ENCODE measurements around the gene LSM14B. TPM values are rescaled to one million over a fixed set of nuclear protein-coding genes. Genes with fewer than 3 reads are reported as not detected.
A peak's percentile ranks its signal among the peaks of the same experiment; 100 is the strongest.

Gene LSM14B
- total RNA-seq, 2 donors from 2014 or later = 37.2 to 45.3 TPM

DNA sequence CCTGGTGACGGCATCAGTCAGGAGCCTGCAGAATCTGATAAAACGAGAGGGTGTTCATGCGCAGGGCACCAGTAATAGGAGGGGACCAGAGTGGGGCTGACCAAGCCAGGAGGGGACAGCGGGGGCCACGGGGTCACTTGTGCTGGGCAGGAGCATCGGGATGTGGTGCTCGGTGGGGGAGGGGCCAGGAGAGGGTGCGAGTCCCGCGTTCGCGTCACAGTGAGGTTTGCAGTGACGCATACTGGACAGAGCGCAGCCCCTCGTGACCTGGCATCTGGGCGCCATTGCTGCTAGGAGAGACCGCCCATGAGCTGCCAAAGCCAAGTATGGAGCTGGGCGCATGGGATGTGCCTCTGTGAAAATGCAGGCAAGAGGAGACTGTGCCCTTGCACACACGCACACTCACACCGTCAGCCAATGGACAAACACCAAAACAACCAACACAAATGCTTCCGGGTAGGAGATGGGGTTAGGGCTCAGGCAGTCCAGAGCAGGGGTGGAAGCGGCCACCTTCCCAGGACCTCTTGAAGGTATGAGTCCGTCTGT is 46.7 kb downstream of the LSM14B start:
- Mint-ChIP-seq H3K27me3 (ENCODE audit: low read depth) (no peaks in the 10 kb centered on the region), H3K36me3 (ENCODE audit: insufficient read depth in 2 of 2) (peaks cover 0 to 3% of the 10 kb centered on the region in 2 donors), H3K27ac (no peak overlapping the region), H3K4me1 (ENCODE audit: low read depth) (no peaks in the 10 kb centered on the region), H3K9me3 (no peaks in the 10 kb centered on the region), H3K4me3 (no peak overlapping the region)
- DNase-seq = no peak
- no peak for ATAC-seq (replicated peaks in 1 of 2)

DNA sequence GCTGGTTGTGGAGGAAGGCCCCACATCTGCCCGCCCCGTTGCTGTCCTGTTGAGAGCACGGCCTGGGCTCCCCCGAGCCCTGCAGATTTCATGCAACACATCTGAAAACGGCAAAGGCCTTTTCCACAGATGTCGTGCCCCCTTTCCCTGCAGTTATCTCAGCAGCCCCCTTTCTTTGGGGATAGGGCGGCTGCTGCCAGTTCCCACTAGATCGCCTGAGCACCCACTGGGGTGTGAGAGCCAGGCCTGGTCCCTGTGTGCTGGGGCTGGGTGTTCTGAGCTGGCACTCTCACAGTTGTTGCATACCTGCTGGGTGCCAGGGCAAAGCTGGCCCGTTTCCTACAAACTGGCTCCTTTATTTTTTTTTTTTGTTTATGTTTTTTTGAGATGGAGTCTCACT is 48.3 kb downstream of the LSM14B start:
- DNase-seq (no peak), ATAC-seq (replicated peaks in 1 of 2) (no peak)
- Mint-ChIP-seq H3K4me1 (ENCODE audit: low read depth) (no peaks in the 10 kb centered on the region), H3K9me3 (no peaks in the 10 kb centered on the region), H3K27ac (no peak overlapping the region), H3K36me3 (ENCODE audit: insufficient read depth in 2 of 2) (peaks cover 0 to 3% of the 10 kb centered on the region in 2 donors), H3K4me3 (no peak overlapping the region), H3K27me3 (ENCODE audit: low read depth) (no peaks in the 10 kb centered on the region)

DNA sequence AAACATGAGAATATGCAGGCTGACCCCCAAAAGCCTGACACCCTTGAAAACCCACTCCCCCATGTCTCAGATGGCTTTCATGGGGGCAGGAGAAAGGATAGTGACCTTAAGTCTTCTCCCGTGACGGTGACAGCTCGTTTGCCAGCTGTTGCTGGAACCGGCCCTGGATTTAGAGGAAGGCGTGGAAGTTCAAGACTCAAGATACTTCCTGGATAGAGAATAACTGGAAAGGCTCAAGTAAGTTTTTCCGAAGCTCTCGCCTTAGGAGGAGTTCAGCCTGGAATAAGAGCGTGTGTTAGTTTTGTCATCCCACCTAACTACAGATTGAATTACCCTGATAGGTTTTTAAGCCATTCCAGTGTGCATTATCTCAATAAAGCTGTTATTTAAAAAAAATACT is 49.0 kb downstream of the LSM14B start:
- H3K4me1 Mint-ChIP-seq (ENCODE audit: low read depth) = no peaks in the 10 kb centered on the region

DNA sequence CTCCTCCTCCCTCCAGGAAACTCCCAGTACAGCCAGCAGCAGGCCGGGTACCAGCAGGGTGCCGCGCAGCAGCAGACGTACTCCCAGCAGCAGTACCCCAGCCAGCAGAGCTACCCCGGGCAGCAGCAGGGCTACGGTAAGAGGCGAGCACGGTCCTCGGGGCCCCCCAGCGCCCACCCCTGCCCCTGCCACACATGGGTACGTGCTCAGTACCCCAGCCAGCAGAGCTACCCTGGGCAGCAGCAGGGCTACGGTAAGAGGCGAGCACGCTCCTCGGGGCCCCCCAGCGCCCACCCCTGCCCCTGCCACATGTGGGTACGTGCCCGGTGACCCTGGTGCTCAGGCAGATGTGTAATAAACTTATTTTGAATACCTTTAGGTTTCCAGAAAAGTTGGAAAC is 50.4 kb downstream of the LSM14B start:
- DNase-seq = no peak
- no peak for ATAC-seq (replicated peaks in 1 of 2)
- H3K4me1 Mint-ChIP-seq (ENCODE audit: low read depth) = no peaks in the 10 kb centered on the region
- no peak overlapping the region for H3K27ac Mint-ChIP-seq
- H3K4me3 Mint-ChIP-seq = no peak overlapping the region
- no peaks in the 10 kb centered on the region for H3K9me3 Mint-ChIP-seq
- H3K27me3 Mint-ChIP-seq (ENCODE audit: low read depth) = no peaks in the 10 kb centered on the region
- peaks cover 0 to 3% of the 10 kb centered on the region in 2 donors for H3K36me3 Mint-ChIP-seq (ENCODE audit: insufficient read depth in 2 of 2)

More for the DNA sequence above, 49.0 kb downstream of the LSM14B start:
- H3K4me3 Mint-ChIP-seq = no peak overlapping the region
- DNase-seq (no peak), ATAC-seq (replicated peaks in 1 of 2) (no peak)
- H3K36me3 Mint-ChIP-seq (ENCODE audit: insufficient read depth in 2 of 2) = peaks cover 0 to 3% of the 10 kb centered on the region in 2 donors
- no peak overlapping the region for H3K27ac Mint-ChIP-seq
- H3K27me3 Mint-ChIP-seq (ENCODE audit: low read depth) = no peaks in the 10 kb centered on the region
- no peaks in the 10 kb centered on the region for H3K9me3 Mint-ChIP-seq

DNA sequence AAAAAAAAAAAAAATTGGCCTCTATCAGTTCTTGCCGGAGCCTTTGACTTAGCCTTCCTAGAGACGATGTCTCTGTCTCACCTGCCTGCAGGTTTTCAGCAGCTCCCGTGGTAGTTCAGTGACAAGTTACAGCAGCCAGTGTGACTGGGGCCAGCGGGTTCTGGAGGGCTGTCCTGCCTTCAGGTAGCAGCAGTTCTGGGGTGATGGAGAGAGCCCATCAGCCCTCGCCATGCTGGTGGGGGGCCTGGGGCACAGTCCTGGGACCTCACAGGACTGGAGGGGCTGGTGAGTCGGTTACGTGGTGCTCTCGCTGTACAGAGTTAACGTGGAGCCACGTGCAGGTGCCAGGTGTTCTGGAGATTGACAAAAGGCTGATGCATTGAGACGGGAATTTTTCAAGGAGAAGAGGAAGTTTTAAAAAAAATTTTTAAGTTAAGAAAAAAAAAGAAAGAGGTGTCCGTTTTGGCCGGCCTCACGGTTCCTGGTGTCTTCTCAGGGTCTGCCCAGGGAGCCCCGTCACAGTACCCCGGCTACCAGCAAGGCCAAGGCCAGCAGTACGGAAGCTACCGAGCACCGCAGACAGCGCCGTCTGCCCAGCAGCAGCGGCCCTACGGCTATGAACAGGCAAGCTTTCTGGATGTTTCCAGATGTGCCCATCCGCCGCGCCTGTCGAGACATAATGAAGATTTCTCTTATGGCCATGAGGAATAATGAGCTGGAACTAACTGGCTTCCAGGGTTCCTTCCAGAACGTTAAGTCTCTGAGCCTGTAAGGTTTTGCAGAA is 51.9 kb downstream of the LSM14B start:
- Mint-ChIP-seq H3K27me3 (ENCODE audit: low read depth) (no peaks in the 10 kb centered on the region), H3K27ac (no peak overlapping the region), H3K4me1 (ENCODE audit: low read depth) (no peaks in the 10 kb centered on the region), H3K9me3 (no peaks in the 10 kb centered on the region), H3K36me3 (ENCODE audit: insufficient read depth in 2 of 2) (peaks cover 0 to 3% of the 10 kb centered on the region in 2 donors), H3K4me3 (no peak overlapping the region)
- DNase-seq (no peak), ATAC-seq (replicated peaks in 1 of 2) (no peak)

DNA sequence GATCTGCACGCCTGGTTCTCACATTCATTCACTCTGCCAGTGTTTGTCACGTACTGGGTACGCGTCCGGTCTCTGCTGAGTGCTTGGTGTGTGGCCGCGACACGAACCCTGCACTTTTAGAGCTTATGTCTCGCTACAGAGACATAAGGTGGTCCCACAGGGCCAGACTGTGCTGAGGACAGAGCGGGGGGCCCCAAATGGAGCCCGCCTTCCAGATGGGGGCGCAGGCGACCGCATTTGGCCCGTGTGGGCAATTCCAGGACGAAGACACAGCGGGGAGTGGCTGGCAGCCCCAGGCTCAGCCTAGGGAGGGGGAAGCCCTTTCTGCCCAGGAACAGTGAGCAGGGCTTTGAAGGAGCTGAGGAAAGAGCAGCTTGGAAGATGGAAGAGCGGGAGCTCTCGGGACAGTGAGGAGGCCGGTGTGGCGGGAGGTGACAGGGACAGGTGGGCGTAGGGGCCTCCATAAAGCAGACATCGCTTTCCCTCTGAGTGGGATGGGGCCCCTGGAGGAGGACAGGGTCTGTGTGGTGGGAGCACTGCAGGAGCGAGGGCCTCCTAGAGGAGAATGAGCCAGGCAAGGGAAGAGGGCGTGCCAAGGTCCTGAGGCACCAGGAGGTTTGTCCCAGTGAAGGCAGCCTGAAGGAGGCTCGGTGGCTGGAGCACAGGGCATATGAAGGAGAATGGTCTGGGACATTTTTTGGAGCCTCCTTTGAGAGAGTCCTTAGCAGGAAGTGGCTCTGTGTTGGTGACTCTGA is 52.8 kb downstream of the LSM14B start:
- Mint-ChIP-seq H3K4me3 (no peak overlapping the region), H3K27ac (no peak overlapping the region)

DNA sequence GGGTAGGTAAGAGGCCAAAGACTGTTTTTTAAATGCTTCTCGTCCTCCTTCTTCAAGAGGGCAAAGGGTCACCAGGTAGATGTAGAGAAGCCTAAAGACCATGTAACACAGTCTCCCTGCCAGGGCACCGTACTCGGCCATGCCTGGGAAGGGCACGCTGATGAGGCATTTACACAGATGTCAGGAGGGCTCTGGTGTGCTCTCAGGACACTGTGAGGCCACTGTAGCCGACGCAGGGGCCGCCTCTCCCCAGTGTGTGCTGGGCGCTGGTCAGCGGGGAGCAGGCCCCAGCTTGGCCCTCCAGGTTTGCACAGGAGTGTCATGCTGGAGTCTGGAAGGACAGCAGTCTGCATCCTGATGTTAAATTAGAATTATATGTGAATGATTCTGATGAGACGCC is 53.4 kb downstream of the LSM14B start:
- no peak for DNase-seq
- Mint-ChIP-seq H3K27ac (no peak overlapping the region), H3K27me3 (ENCODE audit: low read depth) (no peaks in the 10 kb centered on the region), H3K36me3 (ENCODE audit: insufficient read depth in 2 of 2) (peaks cover 0 to 3% of the 10 kb centered on the region in 2 donors), H3K4me3 (no peak overlapping the region), H3K4me1 (ENCODE audit: low read depth) (no peaks in the 10 kb centered on the region), H3K9me3 (no peaks in the 10 kb centered on the region)
- no peak for ATAC-seq (replicated peaks in 1 of 2)

More for the DNA sequence above, 52.8 kb downstream of the LSM14B start:
- no peaks in the 10 kb centered on the region for H3K4me1 Mint-ChIP-seq (ENCODE audit: low read depth)
- no peaks in the 10 kb centered on the region for H3K9me3 Mint-ChIP-seq
- H3K27me3 Mint-ChIP-seq (ENCODE audit: low read depth) = no peaks in the 10 kb centered on the region
- DNase-seq (no peak), ATAC-seq (replicated peaks in 1 of 2) (no peak)
- peaks cover 0 to 3% of the 10 kb centered on the region in 2 donors for H3K36me3 Mint-ChIP-seq (ENCODE audit: insufficient read depth in 2 of 2)

DNA sequence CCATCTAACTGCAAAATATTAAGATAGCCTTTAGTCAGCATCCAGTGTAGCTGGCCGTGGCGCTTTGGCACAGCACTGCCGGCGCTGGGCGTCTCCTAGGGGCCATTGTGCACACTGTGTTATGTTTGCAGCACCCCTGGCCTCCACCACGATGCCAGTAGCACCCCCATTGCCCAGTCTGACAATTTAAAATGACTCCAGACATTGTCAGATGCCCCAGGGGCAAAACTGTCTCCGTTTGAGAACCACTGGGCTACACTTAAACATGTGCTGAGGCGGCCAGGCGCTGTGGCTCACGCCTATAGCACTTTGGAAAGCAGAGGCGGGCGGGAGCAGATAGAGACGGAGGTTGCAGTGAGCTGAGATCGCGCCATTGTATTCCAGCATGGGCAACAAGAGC is 54.6 kb downstream of the LSM14B start:
- ATAC-seq (replicated peaks in 1 of 2) (no peak), DNase-seq (no peak)
- no peak overlapping the region for H3K27ac Mint-ChIP-seq
- no peaks in the 10 kb centered on the region for H3K9me3 Mint-ChIP-seq
- peaks cover 0 to 3% of the 10 kb centered on the region in 2 donors for H3K36me3 Mint-ChIP-seq (ENCODE audit: insufficient read depth in 2 of 2)
- H3K27me3 Mint-ChIP-seq (ENCODE audit: low read depth) = no peaks in the 10 kb centered on the region
- peaks cover 6% of the 10 kb centered on the region for H3K4me1 Mint-ChIP-seq (ENCODE audit: low read depth)
- H3K4me3 Mint-ChIP-seq = no peak overlapping the region

DNA sequence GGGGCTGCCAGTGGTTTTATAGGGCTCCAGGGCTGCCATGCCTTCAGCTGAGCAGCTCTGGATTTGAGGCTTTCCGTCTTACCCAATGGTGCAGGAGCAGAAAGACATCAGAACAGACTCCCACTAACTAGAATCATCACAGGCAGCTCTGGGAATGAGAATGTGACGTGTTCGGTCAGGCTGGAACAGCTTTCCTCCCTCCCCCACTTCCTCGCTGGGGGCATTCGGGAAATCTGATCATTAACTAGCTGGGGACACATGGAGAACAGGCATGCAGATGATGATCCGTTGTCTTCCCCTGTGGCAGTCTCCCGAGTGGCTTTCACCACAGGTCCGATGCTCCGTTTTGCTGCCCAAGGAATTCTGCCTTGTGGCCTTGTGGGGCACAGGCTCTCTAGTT is 55.0 kb downstream of the LSM14B start:
- Mint-ChIP-seq H3K27ac (no peak overlapping the region), H3K9me3 (no peaks in the 10 kb centered on the region), H3K4me1 (ENCODE audit: low read depth) (peaks cover 10% of the 10 kb centered on the region), H3K4me3 (no peak overlapping the region), H3K27me3 (ENCODE audit: low read depth) (no peaks in the 10 kb centered on the region), H3K36me3 (ENCODE audit: insufficient read depth in 2 of 2) (peaks cover 0 to 3% of the 10 kb centered on the region in 2 donors)
- no peak for ATAC-seq (replicated peaks in 1 of 2)
- DNase-seq = no peak

DNA sequence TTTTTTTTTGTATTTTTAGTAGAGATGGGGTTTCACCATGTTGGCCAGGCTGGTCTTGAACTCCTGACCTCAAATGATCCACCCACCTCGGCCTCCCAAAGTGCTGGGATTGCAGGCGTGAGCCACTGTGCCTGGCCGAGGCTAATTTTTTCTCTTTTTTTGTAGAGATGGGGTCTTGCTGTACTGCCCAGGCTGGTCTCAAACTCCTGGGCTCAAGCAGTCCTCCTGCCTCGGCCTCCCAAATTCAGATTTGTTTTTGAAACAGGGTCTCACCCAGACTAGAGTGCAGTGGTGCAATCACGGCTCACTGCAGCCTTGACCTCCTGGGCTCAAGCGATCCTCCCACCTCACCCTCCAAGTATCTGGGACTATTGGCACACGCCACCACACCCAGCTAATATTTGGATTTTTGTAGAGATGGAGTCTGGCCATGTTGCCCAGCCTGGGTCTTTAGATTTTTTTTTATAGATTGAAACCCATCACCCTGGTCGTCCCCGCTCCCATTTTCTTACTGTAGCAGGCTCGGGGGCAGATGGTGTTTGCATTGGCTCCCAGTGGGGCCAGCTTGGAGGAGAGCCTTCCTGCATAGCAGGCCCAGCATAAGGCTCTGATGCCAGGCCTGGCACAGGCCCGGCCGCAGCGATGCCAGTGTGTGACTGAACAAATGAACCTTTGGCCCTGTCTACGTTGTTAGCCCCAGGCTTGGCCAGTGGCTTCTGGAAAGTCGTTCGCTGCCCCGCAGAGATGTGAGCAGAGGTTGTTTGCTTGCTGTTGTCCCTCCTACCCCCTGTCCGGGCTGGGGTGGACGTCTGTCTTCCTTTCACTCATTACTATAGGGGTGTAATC is 56.3 kb downstream of the LSM14B start:
- ATAC-seq (replicated peaks in 1 of 2) = no peak
- H3K27me3 Mint-ChIP-seq (ENCODE audit: low read depth) = no peaks in the 10 kb centered on the region
- no peak overlapping the region for H3K4me3 Mint-ChIP-seq
- no peaks in the 10 kb centered on the region for H3K9me3 Mint-ChIP-seq
- H3K27ac Mint-ChIP-seq = no peak overlapping the region
- H3K4me1 Mint-ChIP-seq (ENCODE audit: low read depth) = peaks cover 13% of the 10 kb centered on the region
- no peak for DNase-seq
- H3K36me3 Mint-ChIP-seq (ENCODE audit: insufficient read depth in 2 of 2) = peaks cover 0 to 3% of the 10 kb centered on the region in 2 donors

DNA sequence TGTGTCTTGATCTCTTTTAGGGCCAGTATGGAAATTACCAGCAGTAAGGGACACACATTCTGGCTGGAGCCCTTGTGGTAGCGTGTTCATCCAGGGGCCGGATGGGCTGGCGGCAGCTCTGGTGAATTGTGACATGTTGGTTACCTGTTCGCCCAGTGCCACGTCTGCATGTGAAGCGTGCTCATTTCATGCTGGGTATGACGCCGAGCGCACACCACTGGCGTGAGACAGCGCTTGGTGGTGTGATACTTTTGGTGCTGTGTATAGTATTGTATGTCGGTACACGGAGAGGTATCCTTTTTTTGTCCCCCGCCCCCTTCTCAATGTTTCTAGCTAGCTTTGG is 56.9 kb downstream of the LSM14B start:
- H3K36me3 Mint-ChIP-seq (ENCODE audit: insufficient read depth in 2 of 2) = peaks cover 0 to under 1% of the 10 kb centered on the region in 2 donors
- H3K4me1 Mint-ChIP-seq (ENCODE audit: low read depth) = peaks cover 19% of the 10 kb centered on the region
- no peak for DNase-seq
- ATAC-seq (replicated peaks in 1 of 2) = no peak
- H3K27me3 Mint-ChIP-seq (ENCODE audit: low read depth) = no peaks in the 10 kb centered on the region
- no peaks in the 10 kb centered on the region for H3K9me3 Mint-ChIP-seq
- H3K4me3 Mint-ChIP-seq = no peak overlapping the region
- H3K27ac Mint-ChIP-seq = no peak overlapping the region

DNA sequence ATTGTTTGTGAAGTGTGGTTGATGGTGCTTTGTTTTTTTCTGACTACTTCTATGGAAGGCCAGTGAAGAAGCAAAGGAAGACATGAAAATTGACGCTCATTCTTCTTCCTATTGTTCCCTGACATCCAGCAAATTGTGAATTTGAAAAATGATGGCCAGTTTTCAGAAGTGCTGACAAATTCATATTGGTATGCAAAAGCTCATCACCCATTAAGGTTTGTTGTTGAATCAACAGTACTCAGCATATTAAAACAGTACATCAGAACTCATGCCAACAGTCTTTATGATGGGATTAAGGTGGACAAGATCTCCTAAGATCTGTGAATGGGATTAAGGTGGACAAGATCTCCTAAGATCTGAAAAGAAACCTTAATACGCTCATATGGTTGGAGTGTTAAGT is 59.5 kb downstream of the LSM14B start:
- H3K27me3 Mint-ChIP-seq (ENCODE audit: low read depth) = no peaks in the 10 kb centered on the region
- peaks cover 29% of the 10 kb centered on the region for H3K4me1 Mint-ChIP-seq (ENCODE audit: low read depth)
- DNase-seq (no peak), ATAC-seq (replicated peaks in 1 of 2) (no peak)
- no peaks in the 10 kb centered on the region for H3K36me3 Mint-ChIP-seq (ENCODE audit: insufficient read depth in 2 of 2)
- no peaks in the 10 kb centered on the region for H3K9me3 Mint-ChIP-seq
- peak overlapping the region; percentile 82 for H3K27ac Mint-ChIP-seq
- peak overlapping the region; percentile 88 to 93 for H3K4me3 Mint-ChIP-seq
